HCT116 (cell line): Measurements from ENCODE around the gene HSD3B2. TPM values are rescaled to one million over a fixed set of nuclear protein-coding genes. Genes with fewer than 3 reads are reported as not detected.

Experiments used
- ATAC-seq: fragments of 200-7000 bp; cut with Tn5 transposase; 2 replicates; pipeline ENCODE4 v1.9.1; 2020; ENCODE audit warnings: mild to moderate bottlenecking, moderate library complexity
- BruUV-seq: library from RNA; stranded (reverse); fragments of 400-500 nt; replicated peaks from 2 replicates; lab custom pipeline; 2021; lab: Mats Ljungman, UMichigan
- CTCF ChIA-PET: fragments of 300-600 bp; sonication (Branson Sonifier 250); formaldehyde crosslinking; loops from one replicate; lab custom pipeline; 2021; ENCODE audit warnings: antibody characterized with exemption; lab: Charles Lee
- POLR2A ChIA-PET: fragments of 300-600, 350-600 bp; sonication (Branson Sonifier 250); formaldehyde crosslinking; loops from one replicate; lab custom pipeline; 2021; ENCODE audit warnings: antibody characterized with exemption; lab: Charles Lee
- RAD21 ChIA-PET, 2 experiments: fragments of 300-600 bp; sonication (Branson Sonifier 250); formaldehyde crosslinking; loops; one replicate each; lab custom pipeline; 2023; ENCODE audit warnings: low total read pairs in 2 of 2; ENCODE audit not compliant: uncharacterized antibody in 2 of 2, unreplicated experiment in 2 of 2, low non-redundant PET in 1 of 2; lab: Charles Lee
- DNase-seq: peaks from one replicate; pipeline ENCODE4 v3.0.0-alpha.2; 2010; ENCODE audit warnings: low read depth, low spot score
- H2AFZ ChIP-seq: fragments of 200-600 bp; shearing (Covaris generic), sonication (generic); 2 replicates; pipeline ENCODE4 v1.6.1; 2017; ENCODE audit warnings: low read depth, mixed run types, mixed read lengths, antibody characterized with exemption, low read length; ENCODE audit not compliant: poor library complexity, severe bottlenecking
- H3K27ac ChIP-seq: 2 replicates; pipeline ENCODE4 v1.5.1; 2012; ENCODE audit warnings: low read depth, low read length
- H3K27me3 ChIP-seq: fragments of 200-600 bp; sonication (generic); 2 replicates; pipeline ENCODE4 v1.6.1; 2016; ENCODE audit warnings: mixed run types, low read length, mixed read lengths; ENCODE audit not compliant: insufficient read depth
- H3K36me3 ChIP-seq, 2 experiments: fragments of 200-500 bp in 1 of 2; fragments of 200-600 bp in 1 of 2; sonication (Bioruptor generic) in 1 of 2; sonication (generic) in 1 of 2; 2 replicates each; pipeline versions ENCODE4 v1.5.1 to v1.6.1; 2014 to 2016; ENCODE audit warnings: low read length in 2 of 2, inconsistent platforms in 1 of 2, mixed read lengths in 1 of 2, mixed run types in 1 of 2; ENCODE audit not compliant: insufficient read depth in 2 of 2, control insufficient read depth in 1 of 2
- H3K4me1 ChIP-seq, 2 experiments: fragments of 200-600 bp in 1 of 2; sonication (generic) in 1 of 2; 2 replicates each; pipeline versions ENCODE4 v1.5.1 to v1.6.1; 2012 to 2017; ENCODE audit warnings: low read length in 2 of 2, inconsistent platforms in 1 of 2, mild to moderate bottlenecking in 1 of 2, mixed read lengths in 1 of 2, mixed run types in 1 of 2, moderate library complexity in 1 of 2; ENCODE audit not compliant: insufficient read depth in 2 of 2, control insufficient read depth in 1 of 2
- H3K4me2 ChIP-seq: fragments of 200-600 bp; sonication (generic); 2 replicates; pipeline ENCODE4 v1.6.1; 2017; ENCODE audit warnings: mixed run types, low read length, mixed read lengths
- H3K4me3 ChIP-seq, 2 experiments: fragments of 200-600 bp in 1 of 2; sonication (generic) in 1 of 2; replicated peaks in 1 of 2; 2 replicates each; pipeline ENCODE4 v1.5.1; 2011 to 2016; ENCODE audit warnings: low read length in 2 of 2, control low read depth in 1 of 2, low read depth in 1 of 2, mild to moderate bottlenecking in 1 of 2, mixed read lengths in 1 of 2, mixed run types in 1 of 2
- H3K79me2 ChIP-seq: fragments of 200-600 bp; sonication (generic); 2 replicates; pipeline ENCODE4 v1.6.1; 2017; ENCODE audit warnings: mild to moderate bottlenecking, mixed run types, low read length, moderate library complexity, mixed read lengths; ENCODE audit not compliant: insufficient read depth
- H3K9ac ChIP-seq: fragments of 200-600 bp; sonication (generic); 2 replicates; pipeline ENCODE4 v1.6.1; 2016; ENCODE audit warnings: low read length, mixed read lengths
- H3K9me2 ChIP-seq: fragments of 200-600 bp; sonication (generic), shearing (Covaris generic); 2 replicates; pipeline ENCODE4 v1.6.1; 2017; ENCODE audit warnings: mixed run types, mild to moderate bottlenecking, moderate library complexity; ENCODE audit not compliant: insufficient read depth
- H3K9me3 ChIP-seq, 2 experiments: fragments of 200-500 bp in 1 of 2; fragments of 200-600 bp in 1 of 2; sonication (Bioruptor generic) in 1 of 2; sonication (generic) in 1 of 2; 2 replicates each; pipeline ENCODE4 v1.6.1; 2014 to 2017; ENCODE audit warnings: low read length in 2 of 2, mixed read lengths in 2 of 2, inconsistent platforms in 1 of 2, low read depth in 1 of 2, mild to moderate bottlenecking in 1 of 2, mixed run types in 1 of 2, moderate library complexity in 1 of 2; ENCODE audit not compliant: control insufficient read depth in 1 of 2, insufficient read depth in 1 of 2
- H4K20me1 ChIP-seq: fragments of 200-600 bp; sonication (generic), shearing (Covaris generic); 2 replicates; pipeline ENCODE4 v1.6.1; 2017; ENCODE audit warnings: mixed run types, mild to moderate bottlenecking, moderate library complexity; ENCODE audit not compliant: insufficient read depth
- CBX3 ChIP-seq: IDR thresholded peaks from 2 replicates; pipeline ENCODE4 v1.6.1; 2012; ENCODE audit warnings: low read depth
- CEBPB ChIP-seq: IDR thresholded peaks from 2 replicates; pipeline ENCODE4 v1.6.1; 2012; ENCODE audit warnings: low read depth
- FOSL1 ChIP-seq: IDR thresholded peaks from 2 replicates; pipeline ENCODE4 v1.6.1; 2012; ENCODE audit warnings: low read depth
- POLR2AphosphoS5 ChIP-seq: IDR thresholded peaks from 2 replicates; pipeline ENCODE4 v1.6.1; 2011; ENCODE audit warnings: mild to moderate bottlenecking, low read depth, low read length, moderate library complexity
- RAD21 ChIP-seq: IDR thresholded peaks from 2 replicates; pipeline ENCODE4 v1.6.1; 2012; ENCODE audit warnings: low read depth, mild to moderate bottlenecking
- SIN3A ChIP-seq: IDR thresholded peaks from 2 replicates; pipeline ENCODE4 v1.6.1; 2012; ENCODE audit warnings: low read depth
- ZNF274 ChIP-seq: fragments of 200-500 bp; sonication (Bioruptor generic); IDR thresholded peaks from 2 replicates; pipeline ENCODE4 v1.6.1; 2014; ENCODE audit warnings: mild to moderate bottlenecking, low read depth, low read length, inconsistent platforms
- intact Hi-C: fragments of 100-400 bp; cut with micrococcal nuclease; formaldehyde crosslinking; loops from 2 replicates; pipeline ENCODE4 v1.10.0; 2022
- total RNA-seq: library from RNA; stranded (reverse); gene quantifications from one replicate; pipeline ENCODE4 v1.2.1, GENCODE V29; 2021; ENCODE audit not compliant: unreplicated experiment
- TF ChIP-seq, protein P1 (sequence below), 3 experiments: fragments of 200-600 bp in 1 of 3; sonication (generic) in 1 of 3; IDR thresholded peaks in 2 of 3; conservative IDR thresholded peaks in 1 of 3; 2 replicates each; pipeline ENCODE4 v1.5.1; 2012 to 2017; ENCODE audit warnings: low read depth in 2 of 3, low read length in 2 of 3, antibody characterized with exemption in 1 of 3, borderline replicate concordance in 1 of 3, control low read depth in 1 of 3, mild to moderate bottlenecking in 1 of 3, mixed read lengths in 1 of 3, mixed run types in 1 of 3, moderate library complexity in 1 of 3; ENCODE audit not compliant: insufficient read depth in 1 of 3
- TF ChIP-seq, protein P2 (sequence below): IDR thresholded peaks from 2 replicates; pipeline ENCODE4 v1.6.1; 2012
- TF ChIP-seq, protein P3 (sequence below): IDR thresholded peaks from 2 replicates; pipeline ENCODE4 v1.6.1; 2011; ENCODE audit warnings: mild to moderate bottlenecking, low read length, moderate library complexity; ENCODE audit not compliant: insufficient replicate concordance; ENCODE audit errors: extremely low read depth
- TF ChIP-seq, protein P4 (sequence below): IDR thresholded peaks from 2 replicates; pipeline ENCODE4 v1.6.1; 2012; ENCODE audit warnings: low read depth

Gene HSD3B2
- total RNA-seq, 1 experiment from 2014 or later, result 1.4 TPM

DNA sequence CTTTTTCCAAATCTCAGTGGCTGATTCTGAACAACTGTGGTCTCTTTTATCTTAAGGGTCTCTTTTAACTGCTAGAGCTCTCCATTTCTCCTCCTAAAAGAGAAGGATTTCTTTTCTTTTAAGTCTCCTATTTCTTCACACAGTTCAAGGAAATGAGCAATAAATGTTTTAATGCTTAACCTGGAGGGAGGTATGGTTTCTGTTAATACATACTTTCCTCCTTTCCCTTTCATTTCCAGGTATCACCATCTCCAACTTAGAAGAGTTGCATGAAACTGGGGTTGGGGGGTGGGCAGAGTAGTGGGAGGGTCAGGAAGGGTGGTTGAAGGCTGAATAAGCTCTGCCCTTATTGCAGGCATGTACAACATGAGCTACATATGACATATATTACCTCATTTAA lies 31.4 kb downstream of the HSD3B2 start:
- ChIA-PET RAD21 (no interaction called here), CTCF (no interaction called here), POLR2A (no interaction called here)
- H4K20me1 ChIP-seq, result no peaks in the 10 kb centered on the region
- H3K27me3 ChIP-seq, result peaks cover 20% of the 10 kb centered on the region
- no peaks in the 10 kb centered on the region for H3K9me3 ChIP-seq
- no peaks in the 10 kb centered on the region for H3K36me3 ChIP-seq
- H3K4me3 ChIP-seq, result no peak overlapping the region
- H3K9me2 ChIP-seq, result no peaks in the 10 kb centered on the region
- no peaks in the 10 kb centered on the region for H3K79me2 ChIP-seq
- no peak overlapping the region for H3K9ac ChIP-seq
- BruUV-seq, result no TSS peak
- ATAC-seq, result no peak
- TF ChIP-seq, protein P1, sequence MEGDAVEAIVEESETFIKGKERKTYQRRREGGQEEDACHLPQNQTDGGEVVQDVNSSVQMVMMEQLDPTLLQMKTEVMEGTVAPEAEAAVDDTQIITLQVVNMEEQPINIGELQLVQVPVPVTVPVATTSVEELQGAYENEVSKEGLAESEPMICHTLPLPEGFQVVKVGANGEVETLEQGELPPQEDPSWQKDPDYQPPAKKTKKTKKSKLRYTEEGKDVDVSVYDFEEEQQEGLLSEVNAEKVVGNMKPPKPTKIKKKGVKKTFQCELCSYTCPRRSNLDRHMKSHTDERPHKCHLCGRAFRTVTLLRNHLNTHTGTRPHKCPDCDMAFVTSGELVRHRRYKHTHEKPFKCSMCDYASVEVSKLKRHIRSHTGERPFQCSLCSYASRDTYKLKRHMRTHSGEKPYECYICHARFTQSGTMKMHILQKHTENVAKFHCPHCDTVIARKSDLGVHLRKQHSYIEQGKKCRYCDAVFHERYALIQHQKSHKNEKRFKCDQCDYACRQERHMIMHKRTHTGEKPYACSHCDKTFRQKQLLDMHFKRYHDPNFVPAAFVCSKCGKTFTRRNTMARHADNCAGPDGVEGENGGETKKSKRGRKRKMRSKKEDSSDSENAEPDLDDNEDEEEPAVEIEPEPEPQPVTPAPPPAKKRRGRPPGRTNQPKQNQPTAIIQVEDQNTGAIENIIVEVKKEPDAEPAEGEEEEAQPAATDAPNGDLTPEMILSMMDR (IDR thresholded peaks at IDR 0.05 in 2 of 3, conservative IDR thresholded peaks at IDR 0.05 in 1 of 3; ENCODE audit: borderline replicate concordance in 1 of 3, insufficient read depth in 1 of 3, low read depth in 2 of 3, low read length in 2 of 3), result no peak
- intact Hi-C loops, result no loop called here
- H3K4me1 ChIP-seq, result no peaks in the 10 kb centered on the region
- DNase-seq, result no peak
- H3K27ac ChIP-seq, result no peak overlapping the region
- no peak overlapping the region for H3K4me2 ChIP-seq
- H2AFZ ChIP-seq, result no peak overlapping the region

DNA sequence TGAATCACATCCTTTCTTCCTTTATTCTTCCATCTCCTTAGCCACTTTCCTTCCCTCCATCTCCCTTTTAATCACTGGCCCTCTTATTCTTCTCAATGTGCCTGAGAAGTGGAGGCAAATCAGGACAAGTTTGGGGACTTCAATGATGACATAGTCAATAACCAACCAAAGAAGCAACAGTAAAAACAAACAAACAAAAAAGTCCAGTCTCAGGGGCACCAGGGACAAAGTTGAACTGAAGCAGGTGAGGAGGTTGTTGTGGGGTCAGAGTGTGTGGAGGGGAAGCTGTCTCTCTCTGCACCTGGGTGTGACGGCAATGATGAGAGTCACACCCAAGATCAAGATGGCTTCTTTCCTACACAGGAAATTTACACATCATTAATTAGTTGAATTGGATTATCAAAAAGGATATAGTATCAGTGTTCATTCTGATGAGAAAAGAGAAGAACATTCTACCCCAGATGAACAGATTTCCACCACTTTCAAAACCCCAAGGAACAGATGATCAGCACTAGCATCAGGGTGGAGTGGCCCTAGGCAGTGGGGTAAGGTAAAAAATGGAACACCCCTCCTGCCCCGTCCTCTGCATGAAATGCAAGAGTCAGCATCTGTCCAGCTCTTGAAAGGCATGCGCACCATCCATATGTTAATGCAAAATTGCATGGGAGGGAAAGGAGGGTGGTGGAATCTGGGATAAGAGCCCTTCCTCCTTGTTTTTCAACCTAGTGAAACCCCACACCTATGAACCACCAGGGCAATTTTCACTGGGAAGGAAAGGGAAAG lies 32.6 kb downstream of the HSD3B2 start:
- Histone ChIP-seq H3K9me2 (no peaks in the 10 kb centered on the region), H3K36me3 (no peaks in the 10 kb centered on the region), H3K27ac (no peak overlapping the region), H3K4me3 (no peak overlapping the region), H3K4me2 (no peak overlapping the region), H3K79me2 (no peaks in the 10 kb centered on the region), H2AFZ (no peak overlapping the region), H3K4me1 (no peaks in the 10 kb centered on the region), H3K9me3 (no peaks in the 10 kb centered on the region), H4K20me1 (no peaks in the 10 kb centered on the region), H3K9ac (no peak overlapping the region), H3K27me3 (peaks cover 16% of the 10 kb centered on the region)
- ChIA-PET CTCF (no interaction called here), POLR2A (no interaction called here), RAD21 (no interaction called here)
- BruUV-seq, result no TSS peak
- ATAC-seq (no peak), DNase-seq (no peak)
- intact Hi-C loops, result no loop called here
- TF ChIP-seq SIN3A, result no peak
- no peak for TF ChIP-seq CBX3
- TF ChIP-seq CEBPB, result no peak
- no peak for TF ChIP-seq RAD21
- TF ChIP-seq FOSL1, result no peak
- TF ChIP-seq, protein P2, sequence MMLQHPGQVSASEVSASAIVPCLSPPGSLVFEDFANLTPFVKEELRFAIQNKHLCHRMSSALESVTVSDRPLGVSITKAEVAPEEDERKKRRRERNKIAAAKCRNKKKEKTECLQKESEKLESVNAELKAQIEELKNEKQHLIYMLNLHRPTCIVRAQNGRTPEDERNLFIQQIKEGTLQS, result no peak
- no peak for TF ChIP-seq ZNF274
- TF ChIP-seq, protein P3, sequence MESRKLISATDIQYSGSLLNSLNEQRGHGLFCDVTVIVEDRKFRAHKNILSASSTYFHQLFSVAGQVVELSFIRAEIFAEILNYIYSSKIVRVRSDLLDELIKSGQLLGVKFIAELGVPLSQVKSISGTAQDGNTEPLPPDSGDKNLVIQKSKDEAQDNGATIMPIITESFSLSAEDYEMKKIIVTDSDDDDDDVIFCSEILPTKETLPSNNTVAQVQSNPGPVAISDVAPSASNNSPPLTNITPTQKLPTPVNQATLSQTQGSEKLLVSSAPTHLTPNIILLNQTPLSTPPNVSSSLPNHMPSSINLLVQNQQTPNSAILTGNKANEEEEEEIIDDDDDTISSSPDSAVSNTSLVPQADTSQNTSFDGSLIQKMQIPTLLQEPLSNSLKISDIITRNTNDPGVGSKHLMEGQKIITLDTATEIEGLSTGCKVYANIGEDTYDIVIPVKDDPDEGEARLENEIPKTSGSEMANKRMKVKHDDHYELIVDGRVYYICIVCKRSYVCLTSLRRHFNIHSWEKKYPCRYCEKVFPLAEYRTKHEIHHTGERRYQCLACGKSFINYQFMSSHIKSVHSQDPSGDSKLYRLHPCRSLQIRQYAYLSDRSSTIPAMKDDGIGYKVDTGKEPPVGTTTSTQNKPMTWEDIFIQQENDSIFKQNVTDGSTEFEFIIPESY, result no peak
- TF ChIP-seq POLR2AphosphoS5, result no peak
- TF ChIP-seq, protein P4, sequence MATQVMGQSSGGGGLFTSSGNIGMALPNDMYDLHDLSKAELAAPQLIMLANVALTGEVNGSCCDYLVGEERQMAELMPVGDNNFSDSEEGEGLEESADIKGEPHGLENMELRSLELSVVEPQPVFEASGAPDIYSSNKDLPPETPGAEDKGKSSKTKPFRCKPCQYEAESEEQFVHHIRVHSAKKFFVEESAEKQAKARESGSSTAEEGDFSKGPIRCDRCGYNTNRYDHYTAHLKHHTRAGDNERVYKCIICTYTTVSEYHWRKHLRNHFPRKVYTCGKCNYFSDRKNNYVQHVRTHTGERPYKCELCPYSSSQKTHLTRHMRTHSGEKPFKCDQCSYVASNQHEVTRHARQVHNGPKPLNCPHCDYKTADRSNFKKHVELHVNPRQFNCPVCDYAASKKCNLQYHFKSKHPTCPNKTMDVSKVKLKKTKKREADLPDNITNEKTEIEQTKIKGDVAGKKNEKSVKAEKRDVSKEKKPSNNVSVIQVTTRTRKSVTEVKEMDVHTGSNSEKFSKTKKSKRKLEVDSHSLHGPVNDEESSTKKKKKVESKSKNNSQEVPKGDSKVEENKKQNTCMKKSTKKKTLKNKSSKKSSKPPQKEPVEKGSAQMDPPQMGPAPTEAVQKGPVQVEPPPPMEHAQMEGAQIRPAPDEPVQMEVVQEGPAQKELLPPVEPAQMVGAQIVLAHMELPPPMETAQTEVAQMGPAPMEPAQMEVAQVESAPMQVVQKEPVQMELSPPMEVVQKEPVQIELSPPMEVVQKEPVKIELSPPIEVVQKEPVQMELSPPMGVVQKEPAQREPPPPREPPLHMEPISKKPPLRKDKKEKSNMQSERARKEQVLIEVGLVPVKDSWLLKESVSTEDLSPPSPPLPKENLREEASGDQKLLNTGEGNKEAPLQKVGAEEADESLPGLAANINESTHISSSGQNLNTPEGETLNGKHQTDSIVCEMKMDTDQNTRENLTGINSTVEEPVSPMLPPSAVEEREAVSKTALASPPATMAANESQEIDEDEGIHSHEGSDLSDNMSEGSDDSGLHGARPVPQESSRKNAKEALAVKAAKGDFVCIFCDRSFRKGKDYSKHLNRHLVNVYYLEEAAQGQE, result no peak
